Kidney (tissue), 14 donors: ENCODE results near the gene ZFR2. TPM values are rescaled to one million over a fixed set of nuclear protein-coding genes. Genes with fewer than 3 reads are reported as not detected.
A peak's percentile ranks its signal among the peaks of the same experiment; 100 is the strongest.

Source experiments
- DNase-seq, 5 donors: peaks; one replicate each; pipeline ENCODE4 v3.0.0-alpha.2; 2013 to 2020
- FAIRE-seq: peaks from 2 replicates; lab custom pipeline; 2012; peaks lifted over from hg19 to GRCh38; lab: Jason Lieb, UNC
- H3K27ac ChIP-seq, 2 donors: one replicate each; pipeline ENCODE4 v1.7.0; 2013; ENCODE audit warnings: low read depth in 2 of 2, low read length in 2 of 2, inconsistent platforms in 1 of 2
- H3K27me3 ChIP-seq: one replicate; pipeline ENCODE4 v1.7.1; 2013; ENCODE audit warnings: low read length, inconsistent platforms; ENCODE audit not compliant: control insufficient read depth, insufficient read depth
- H3K36me3 ChIP-seq, 3 donors: one replicate each; pipeline versions ENCODE4 v1.7.0 to v1.7.1; 2013; ENCODE audit warnings: low read length in 3 of 3, control low read depth in 1 of 3, inconsistent platforms in 1 of 3; ENCODE audit not compliant: insufficient read depth in 3 of 3, control insufficient read depth in 2 of 3
- H3K4me1 ChIP-seq, 3 donors: one replicate each; pipeline versions ENCODE4 v1.7.0 to v1.7.1; 2013; ENCODE audit warnings: low read length in 3 of 3, inconsistent platforms in 1 of 3, low read depth in 1 of 3; ENCODE audit not compliant: control insufficient read depth in 2 of 3, insufficient read depth in 2 of 3
- H3K4me3 ChIP-seq, 3 donors: one replicate each; pipeline versions ENCODE4 v1.7.0 to v1.8.1; 2013; ENCODE audit warnings: low read length in 3 of 3, control low read depth in 1 of 3, inconsistent platforms in 1 of 3
- H3K9ac ChIP-seq, 3 donors: one replicate each; pipeline versions ENCODE4 v1.7.0 to v1.7.1; 2013; ENCODE audit warnings: low read length in 3 of 3, control low read depth in 1 of 3, inconsistent platforms in 1 of 3
- H3K9me3 ChIP-seq, 3 donors: one replicate each; pipeline versions ENCODE4 v1.7.0 to v1.7.1; 2013; ENCODE audit warnings: low read length in 3 of 3, control low read depth in 1 of 3, inconsistent platforms in 1 of 3; ENCODE audit not compliant: control insufficient read depth in 2 of 3, insufficient read depth in 1 of 3
- intact Hi-C: fragments of 100-400 bp; cut with DNase I; formaldehyde crosslinking; loops from one replicate; pipeline ENCODE4 v1.11.1; 2022
- polyA plus RNA-seq: library from polyadenylated mRNA; stranded (reverse); fragments of 350-450 nt; fragmentation: Illumina TruSeq; extraction: RNeasy Lipid Tissue Mini Kit (QIAGEN cat#74804); gene quantifications from one replicate; pipeline ENCODE4 v1.2.3, GENCODE V29; 2014; ENCODE audit warnings: low read depth, low replicate concordance; ENCODE audit not compliant: insufficient read depth
- total RNA-seq: library from RNA; stranded (reverse); fragmentation: NEBNext Ultra II Directional; extraction: Animal tissue kit (Norgen Biotek cat#: 25700); gene quantifications from one replicate; pipeline ENCODE4 v1.2.1, GENCODE V29; 2021
- TF ChIP-seq, protein P1 (sequence below): IDR thresholded peaks from 3 replicates; pipeline ENCODE4 v1.5.1; 2012; ENCODE audit warnings: mild to moderate bottlenecking, moderate library complexity, borderline replicate concordance; ENCODE audit not compliant: insufficient read depth; ENCODE audit errors: extremely low read depth
- donor health status: control.
- donor health status: control.
- donor health status: control.
- donor health status: control.
- donor health status: control.
- donor health status: DM: yes; HTN: yes; CAD: no.
- donor health status: Normal renal cell carcinoma (clear cell type).

Gene ZFR2
- total and polyA plus RNA-seq, 2 donors from 2014 or later, result 0.22 TPM; not detected in 1

DNA sequence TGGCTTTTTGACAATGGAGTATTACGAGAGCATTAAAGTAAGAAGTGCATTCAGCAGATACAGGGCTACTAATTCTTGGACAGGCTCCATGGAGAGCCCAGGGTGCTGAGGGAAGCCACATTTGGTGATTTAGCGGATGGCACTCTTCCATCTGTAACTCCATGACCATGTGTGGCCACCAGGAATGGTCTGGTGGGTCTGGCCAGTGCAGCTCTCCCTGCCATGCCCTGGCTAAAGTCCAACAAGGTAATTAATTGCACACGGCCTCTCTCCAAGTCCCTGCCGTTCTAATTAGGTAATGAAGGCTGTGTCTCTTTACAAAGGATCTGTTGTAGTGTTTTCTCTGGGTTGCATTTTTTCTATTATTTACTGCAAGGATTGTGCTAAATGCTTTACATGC is 4.3 kb upstream of the ZFR2 start:
- Histone ChIP-seq H3K9me3 (no peaks in the 10 kb centered on the region), H3K36me3 (no peaks in the 10 kb centered on the region), H3K4me3 (no peak overlapping the region), H3K27ac (no peak overlapping the region), H3K4me1 (no peaks in the 10 kb centered on the region), H3K27me3 (peaks cover 2% of the 10 kb centered on the region), H3K9ac (no peak overlapping the region)
- DNase-seq (no peak), FAIRE-seq (no peak)
- TF ChIP-seq, protein P1, sequence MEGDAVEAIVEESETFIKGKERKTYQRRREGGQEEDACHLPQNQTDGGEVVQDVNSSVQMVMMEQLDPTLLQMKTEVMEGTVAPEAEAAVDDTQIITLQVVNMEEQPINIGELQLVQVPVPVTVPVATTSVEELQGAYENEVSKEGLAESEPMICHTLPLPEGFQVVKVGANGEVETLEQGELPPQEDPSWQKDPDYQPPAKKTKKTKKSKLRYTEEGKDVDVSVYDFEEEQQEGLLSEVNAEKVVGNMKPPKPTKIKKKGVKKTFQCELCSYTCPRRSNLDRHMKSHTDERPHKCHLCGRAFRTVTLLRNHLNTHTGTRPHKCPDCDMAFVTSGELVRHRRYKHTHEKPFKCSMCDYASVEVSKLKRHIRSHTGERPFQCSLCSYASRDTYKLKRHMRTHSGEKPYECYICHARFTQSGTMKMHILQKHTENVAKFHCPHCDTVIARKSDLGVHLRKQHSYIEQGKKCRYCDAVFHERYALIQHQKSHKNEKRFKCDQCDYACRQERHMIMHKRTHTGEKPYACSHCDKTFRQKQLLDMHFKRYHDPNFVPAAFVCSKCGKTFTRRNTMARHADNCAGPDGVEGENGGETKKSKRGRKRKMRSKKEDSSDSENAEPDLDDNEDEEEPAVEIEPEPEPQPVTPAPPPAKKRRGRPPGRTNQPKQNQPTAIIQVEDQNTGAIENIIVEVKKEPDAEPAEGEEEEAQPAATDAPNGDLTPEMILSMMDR, result no peak
- intact Hi-C loops, result no loop called here

DNA sequence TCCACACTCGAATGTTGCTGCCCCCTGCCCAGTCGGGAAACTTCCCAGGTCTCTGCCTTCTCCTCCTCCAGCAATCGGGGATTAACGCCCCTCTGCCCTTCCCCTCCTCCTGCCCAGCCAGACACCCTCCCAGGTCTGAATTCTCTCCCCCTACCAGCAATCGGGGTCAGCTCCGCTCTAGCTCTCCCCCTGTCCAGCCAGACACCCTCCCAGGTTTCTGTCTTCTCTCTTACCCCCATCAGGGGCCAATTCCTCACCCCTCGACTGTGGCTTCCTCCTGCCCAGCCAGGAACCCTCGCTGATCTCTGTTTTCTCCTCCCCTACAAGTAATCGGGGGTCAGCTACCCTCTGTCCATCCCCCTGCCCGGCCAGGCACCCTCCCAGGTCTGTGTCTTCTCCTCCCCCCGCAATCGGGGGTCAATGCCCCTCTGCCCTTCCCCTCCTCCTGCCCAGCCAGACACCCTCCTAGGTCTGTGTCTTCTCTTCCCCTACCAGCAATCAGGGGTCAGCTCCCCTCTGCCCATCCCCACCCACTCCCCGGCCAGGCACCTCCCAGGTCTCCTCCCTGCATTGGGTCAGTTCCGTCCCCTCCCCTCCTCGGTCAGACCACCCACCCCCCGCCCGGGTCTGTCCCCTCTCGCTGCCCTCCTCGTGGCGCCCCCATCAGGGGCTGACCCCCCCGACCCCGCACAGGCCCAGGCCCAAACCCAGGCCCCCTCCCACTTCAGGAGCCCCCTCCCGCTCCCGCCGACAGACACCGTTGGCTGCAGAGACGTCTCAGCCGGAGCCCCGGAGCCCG is 668 bp downstream of the ZFR2 start:
- Histone ChIP-seq H3K9ac (no peak overlapping the region), H3K27ac (no peak overlapping the region), H3K4me3 (no peak overlapping the region), H3K4me1 (no peaks in the 10 kb centered on the region), H3K36me3 (no peaks in the 10 kb centered on the region), H3K9me3 (no peaks in the 10 kb centered on the region), H3K27me3 (peaks cover 2% of the 10 kb centered on the region)
- FAIRE-seq (no peak), DNase-seq (peak in 1 of 5 donors; percentile 49)
- TF ChIP-seq, protein P1, result no peak
- intact Hi-C loops, result no loop called here

DNA sequence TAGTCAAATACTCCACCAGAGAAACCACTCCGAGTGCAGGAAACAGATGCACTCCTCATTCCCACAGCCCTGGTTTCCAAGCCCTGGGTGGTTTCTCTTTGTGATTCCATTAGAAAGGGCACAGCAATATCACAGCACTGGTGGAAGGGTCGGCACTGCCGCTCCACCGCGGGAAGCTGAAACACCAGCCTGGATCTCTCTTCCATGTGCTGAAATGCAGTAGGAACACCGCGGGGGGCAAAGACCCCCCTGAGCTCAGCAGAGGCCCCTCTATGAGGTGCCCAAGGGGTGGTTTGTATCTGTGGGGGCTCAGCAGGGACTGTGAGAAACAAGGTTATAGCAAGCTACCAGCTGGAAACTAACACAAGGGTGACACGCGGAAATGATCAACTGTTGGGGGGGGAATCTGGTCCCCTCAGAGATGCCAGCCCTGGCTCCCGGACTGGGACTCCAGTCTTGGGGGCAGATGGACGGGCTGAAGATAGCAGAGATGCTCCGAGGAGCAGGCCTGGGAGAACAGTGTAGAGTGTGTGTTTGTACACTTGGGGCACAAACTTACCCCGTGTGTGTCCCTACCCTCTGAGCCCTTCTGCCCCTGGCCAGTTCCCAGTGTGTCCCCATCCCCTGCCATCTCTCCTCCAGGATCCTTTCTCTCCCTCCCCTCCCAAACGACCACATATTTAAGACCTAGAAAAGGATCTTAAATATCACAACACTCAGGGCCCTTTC is 1.8 kb downstream of the ZFR2 start:
- no peaks in the 10 kb centered on the region for H3K9me3 ChIP-seq
- no peak overlapping the region for H3K27ac ChIP-seq
- TF ChIP-seq, protein P1, result no peak
- H3K9ac ChIP-seq, result no peak overlapping the region
- H3K36me3 ChIP-seq, result no peaks in the 10 kb centered on the region
- DNase-seq (no peak), FAIRE-seq (no peak)
- intact Hi-C loops, result no loop called here
- no peaks in the 10 kb centered on the region for H3K4me1 ChIP-seq
- H3K4me3 ChIP-seq, result no peak overlapping the region
- H3K27me3 ChIP-seq, result peaks cover 2% of the 10 kb centered on the region
